Endothelial cell of umbilical vein (primary cell): Measurements from ENCODE around the gene SDCCAG8.

Experiments used
- JUN ChIP-seq: IDR thresholded peaks from 2 replicates; pipeline ENCODE4 v1.6.1; 2011; ENCODE audit warnings: borderline replicate concordance, low read depth; ENCODE audit not compliant: insufficient read length, insufficient read depth
- POLR2A ChIP-seq: IDR thresholded peaks from 2 replicates; pipeline ENCODE4 v1.6.1; 2012; ENCODE audit warnings: low read depth, mild to moderate bottlenecking, control low read depth, low read length

DNA sequence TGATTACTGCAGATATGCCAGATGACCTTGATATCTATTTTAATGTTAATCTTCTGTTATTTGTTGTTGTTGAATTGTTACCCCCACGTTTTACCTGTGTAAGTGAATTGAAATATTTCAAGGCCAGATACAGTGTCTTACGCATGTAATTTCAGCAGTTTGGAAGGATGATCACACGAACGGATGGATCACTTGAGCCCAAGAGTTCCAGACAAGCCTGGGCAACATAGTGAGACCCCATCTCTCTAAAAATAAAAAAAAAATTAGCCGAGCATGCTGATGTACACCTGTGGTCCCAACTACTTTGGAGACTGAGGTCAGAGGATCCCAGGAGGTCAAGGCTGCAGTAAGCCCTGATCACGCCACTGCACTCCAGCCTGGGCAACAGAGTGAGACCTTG, 32.2 kb downstream of the SDCCAG8 start:
- peak; percentile 59 for TF ChIP-seq POLR2A
- TF ChIP-seq JUN: no peak
